Muscle of leg (tissue), 11 donors: ENCODE results near the gene C3. TPM values are rescaled to one million over a fixed set of nuclear protein-coding genes. Genes with fewer than 3 reads are reported as not detected.

Source experiments
- DNase-seq: peaks from one replicate; pipeline ENCODE4 v3.0.0; 2013
- H3K27ac ChIP-seq: one replicate; pipeline ENCODE4 v1.5.1; 2013; ENCODE audit warnings: mild to moderate bottlenecking, low read length, control low read depth
- H3K27me3 ChIP-seq: one replicate; pipeline ENCODE4 v1.6.1; 2013; ENCODE audit warnings: low read length; ENCODE audit not compliant: control insufficient read depth, insufficient read depth
- H3K36me3 ChIP-seq: one replicate; pipeline ENCODE4 v1.6.1; 2013; ENCODE audit warnings: low read length; ENCODE audit not compliant: control insufficient read depth, insufficient read depth
- H3K4me1 ChIP-seq: one replicate; pipeline ENCODE4 v1.6.1; 2013; ENCODE audit warnings: low read length; ENCODE audit not compliant: control insufficient read depth, insufficient read depth
- H3K4me3 ChIP-seq: one replicate; pipeline ENCODE4 v1.5.1; 2013; ENCODE audit warnings: low read length, control low read depth
- H3K9me3 ChIP-seq: replicated peaks from 2 replicates; pipeline ENCODE4 v1.6.1; 2013; ENCODE audit warnings: low read depth, low read length; ENCODE audit not compliant: control insufficient read depth
- WGBS: methylation state at CpG from one replicate; pipeline ENCODE4 v1.1.5; 2013; ENCODE audit warnings: missing lambda C conversion rate; ENCODE audit not compliant: insufficient coverage; 5-methylcytosine and 5-hydroxymethylcytosine counted together
- polyA plus RNA-seq, 8 donors: library from polyadenylated mRNA; unstranded; fragments of 120-200 nt; gene quantifications; one replicate each; pipeline versions ENCODE4 v1.2.1 to v1.2.3, GENCODE V29; 2013; ENCODE audit warnings: inconsistent platforms in 1 of 8, low replicate concordance in 1 of 8; ENCODE audit not compliant: insufficient read length in 8 of 8, insufficient read depth in 1 of 8
- total RNA-seq: library from RNA; stranded (reverse); fragments of 120-200 nt; gene quantifications from one replicate; pipeline ENCODE4 v1.2.4, GENCODE V29; 2013

C3 gene
- total and polyA plus RNA-seq, 9 donors = 1.2 to 11.1 (median 3.3) TPM

GRCh38 chr19:6693056-6693471 is 27.4 kb downstream of the C3 start:
- Histone ChIP-seq H3K36me3 (no peaks in the 10 kb centered on the region), H3K27me3 (peaks cover 6% of the 10 kb centered on the region), H3K27ac (no peak overlapping the region), H3K9me3 (no peaks in the 10 kb centered on the region), H3K4me1 (no peaks in the 10 kb centered on the region), H3K4me3 (no peak overlapping the region)
- 83% methylated on average over 12 of the region's 13 CpGs for WGBS
- no peak for DNase-seq

GRCh38 chr19:6692027-6692426 is 28.4 kb downstream of the C3 start:
- peaks cover 4% of the 10 kb centered on the region for H3K27me3 ChIP-seq
- H3K9me3 ChIP-seq = no peaks in the 10 kb centered on the region
- DNase-seq = no peak
- no peak overlapping the region for H3K27ac ChIP-seq
- H3K4me1 ChIP-seq = no peaks in the 10 kb centered on the region
- H3K4me3 ChIP-seq = no peak overlapping the region
- H3K36me3 ChIP-seq = no peaks in the 10 kb centered on the region
- 66% methylated on average over 7 of the region's 10 CpGs for WGBS

GRCh38 chr19:6691342-6691741 is 29.1 kb downstream of the C3 start:
- peaks cover 4% of the 10 kb centered on the region for H3K27me3 ChIP-seq
- 83% methylated on average over 4 of the region's 8 CpGs for WGBS
- H3K4me3 ChIP-seq = no peak overlapping the region
- DNase-seq = no peak
- no peaks in the 10 kb centered on the region for H3K9me3 ChIP-seq
- H3K36me3 ChIP-seq = no peaks in the 10 kb centered on the region
- no peak overlapping the region for H3K27ac ChIP-seq
- no peaks in the 10 kb centered on the region for H3K4me1 ChIP-seq

- H3K27ac ChIP-seq = no peak overlapping the region
- no peaks in the 10 kb centered on the region for H3K4me1 ChIP-seq
- H3K4me3 ChIP-seq = no peak overlapping the region
- 71% methylated on average over 6 of the region's 11 CpGs for WGBS
- peaks cover 4% of the 10 kb centered on the region for H3K27me3 ChIP-seq
- no peaks in the 10 kb centered on the region for H3K36me3 ChIP-seq
- no peaks in the 10 kb centered on the region for H3K9me3 ChIP-seq
- DNase-seq = no peak
Observed at GRCh38 chr19:6690160-6690885, 30.1 kb downstream of the C3 start.

GRCh38 chr19:6687114-6687513 is 33.3 kb downstream of the C3 start:
- H3K27me3 ChIP-seq = no peaks in the 10 kb centered on the region
- no peaks in the 10 kb centered on the region for H3K9me3 ChIP-seq
- H3K4me3 ChIP-seq = no peak overlapping the region
- DNase-seq = no peak
- H3K4me1 ChIP-seq = no peaks in the 10 kb centered on the region
- WGBS = 86% methylated on average over 3 of the region's 5 CpGs
- no peaks in the 10 kb centered on the region for H3K36me3 ChIP-seq
- no peak overlapping the region for H3K27ac ChIP-seq

- no peaks in the 10 kb centered on the region for H3K9me3 ChIP-seq
- H3K4me1 ChIP-seq = no peaks in the 10 kb centered on the region
- H3K27ac ChIP-seq = no peak overlapping the region
- WGBS = 60% methylated on average over 2 of the region's 4 CpGs
- DNase-seq = no peak
- H3K36me3 ChIP-seq = no peaks in the 10 kb centered on the region
- no peaks in the 10 kb centered on the region for H3K27me3 ChIP-seq
- H3K4me3 ChIP-seq = no peak overlapping the region
Observed at GRCh38 chr19:6686628-6686975, 33.8 kb downstream of the C3 start.

- H3K4me3 ChIP-seq = no peak overlapping the region
- no peak for DNase-seq
- no peaks in the 10 kb centered on the region for H3K4me1 ChIP-seq
- H3K9me3 ChIP-seq = no peaks in the 10 kb centered on the region
- H3K27me3 ChIP-seq = no peaks in the 10 kb centered on the region
- WGBS = 83% methylated on average over 14 of the region's 15 CpGs
- no peaks in the 10 kb centered on the region for H3K36me3 ChIP-seq
- no peak overlapping the region for H3K27ac ChIP-seq
Observed at GRCh38 chr19:6685962-6686627, 34.4 kb downstream of the C3 start.

GRCh38 chr19:6685482-6685881 is 35.0 kb downstream of the C3 start:
- H3K4me1 ChIP-seq = no peaks in the 10 kb centered on the region
- DNase-seq = no peak
- no peaks in the 10 kb centered on the region for H3K36me3 ChIP-seq
- no peaks in the 10 kb centered on the region for H3K27me3 ChIP-seq
- 86% methylated on average over 3 of the region's 4 CpGs for WGBS
- peaks cover 1% of the 10 kb centered on the region for H3K9me3 ChIP-seq
- no peak overlapping the region for H3K27ac ChIP-seq
- H3K4me3 ChIP-seq = no peak overlapping the region

GRCh38 chr19:6683971-6684370 is 36.5 kb downstream of the C3 start:
- no peak for DNase-seq
- no peak overlapping the region for H3K27ac ChIP-seq
- H3K4me3 ChIP-seq = no peak overlapping the region
- H3K36me3 ChIP-seq = no peaks in the 10 kb centered on the region
- no peaks in the 10 kb centered on the region for H3K4me1 ChIP-seq
- no peaks in the 10 kb centered on the region for H3K27me3 ChIP-seq
- peaks cover 3% of the 10 kb centered on the region for H3K9me3 ChIP-seq
- 96% methylated on average over 2 of the region's 4 CpGs for WGBS

- Histone ChIP-seq H3K4me3 (no peak overlapping the region), H3K4me1 (no peaks in the 10 kb centered on the region), H3K36me3 (no peaks in the 10 kb centered on the region), H3K27me3 (no peaks in the 10 kb centered on the region), H3K27ac (no peak overlapping the region), H3K9me3 (peaks cover 3% of the 10 kb centered on the region)
- no peak for DNase-seq
- 70% methylated on average over 2 of the region's 3 CpGs for whole genome bisulfite sequencing
Observed at GRCh38 chr19:6682607-6683128, 37.8 kb downstream of the C3 start.
